ENCODE data around the gene PNKD.

The PNKD gene

GRCh38 chr2:218384975-218385374 lies 114.7 kb downstream of the PNKD start:
- DNase-seq (ENCODE audit: insufficient read length, low spot score) = no peak
- TF ChIP-seq CTCF (IDR thresholded peaks at IDR 0.05; ENCODE audit: insufficient read depth, missing control alignments) = no peak
- FAIRE-seq = no peak

- no peak for DNase-seq (ENCODE audit: insufficient read length, low spot score)
- FAIRE-seq = no peak
- no peak for TF ChIP-seq CTCF (IDR thresholded peaks at IDR 0.05; ENCODE audit: insufficient read depth, missing control alignments)
Measured at GRCh38 chr2:218386505-218387368, 116.4 kb downstream of the PNKD start.

GRCh38 chr2:218387369-218388194 lies 117.3 kb downstream of the PNKD start:
- FAIRE-seq = no peak

GRCh38 chr2:218389333-218390150 lies 119.2 kb downstream of the PNKD start:
- TF ChIP-seq CTCF (IDR thresholded peaks at IDR 0.05; ENCODE audit: insufficient read depth, missing control alignments) = no peak
- FAIRE-seq = no peak
- no peak for DNase-seq (ENCODE audit: insufficient read length, low spot score)

More at GRCh38 chr2:218387369-218388194, 117.3 kb downstream of the PNKD start:
- no peak for DNase-seq (ENCODE audit: insufficient read length, low spot score)
- no peak for TF ChIP-seq CTCF (IDR thresholded peaks at IDR 0.05; ENCODE audit: insufficient read depth, missing control alignments)

- DNase-seq (ENCODE audit: insufficient read length, low spot score) (no peak), FAIRE-seq (no peak)
- no peak for TF ChIP-seq CTCF (IDR thresholded peaks at IDR 0.05; ENCODE audit: insufficient read depth, missing control alignments)
Measured at GRCh38 chr2:218391202-218391601, 120.9 kb downstream of the PNKD start.

- DNase-seq (ENCODE audit: insufficient read length, low spot score) = no peak
- no peak for FAIRE-seq
- no peak for TF ChIP-seq CTCF (IDR thresholded peaks at IDR 0.05; ENCODE audit: insufficient read depth, missing control alignments)
Measured at GRCh38 chr2:218392459-218392858, 122.1 kb downstream of the PNKD start.
